H1 (cell line): ENCODE measurements around the gene FOXG1. TPM values are rescaled to one million over a fixed set of nuclear protein-coding genes. Genes with fewer than 3 reads are reported as not detected.

ENCODE experiments used
- CTCF ChIA-PET: fragments of 300-600 bp; sonication (Branson Sonifier 250); formaldehyde crosslinking; loops from one replicate; lab custom pipeline; 2021; ENCODE audit not compliant: partially characterized antibody; lab: Charles Lee
- POLR2A ChIA-PET: fragments of 300-600 bp; sonication (Branson Sonifier 250); formaldehyde crosslinking; loops from one replicate; lab custom pipeline; 2021; ENCODE audit warnings: inconsistent platforms; ENCODE audit not compliant: partially characterized antibody; lab: Charles Lee
- DNase-seq, 2 experiments: peaks; one replicate each; pipeline versions ENCODE4 v3.0.0 to v3.0.0-alpha.2; 2010 to 2022; ENCODE audit warnings: low spot score in 2 of 2, low read depth in 1 of 2, mixed read lengths in 1 of 2
- FAIRE-seq: peaks from 2 replicates; lab custom pipeline; 2011; peaks lifted over from hg19 to GRCh38; lab: Jason Lieb, UNC
- H2AFZ ChIP-seq: 2 replicates; pipeline ENCODE4 v1.8.1; 2012; ENCODE audit warnings: low read length, inconsistent platforms
- H2AK5ac ChIP-seq: 2 replicates; pipeline ENCODE4 v1.6.1; 2013; ENCODE audit warnings: low read depth, low read length
- H2BK120ac ChIP-seq: replicated peaks from 2 replicates; pipeline ENCODE3; 2013; ENCODE audit warnings: low read depth, low read length, inconsistent platforms
- H2BK12ac ChIP-seq: 2 replicates; pipeline ENCODE4 v1.6.1; 2013; ENCODE audit warnings: low read depth, low read length
- H2BK15ac ChIP-seq: 2 replicates; pipeline ENCODE4 v1.6.1; 2013; ENCODE audit warnings: low read length
- H2BK20ac ChIP-seq: 2 replicates; pipeline ENCODE4 v1.6.1; 2013; ENCODE audit warnings: low read length
- H2BK5ac ChIP-seq: 2 replicates; pipeline ENCODE4 v1.6.1; 2013; ENCODE audit warnings: low read depth, low read length
- H3K14ac ChIP-seq: 2 replicates; pipeline ENCODE4 v1.6.1; 2013; ENCODE audit warnings: inconsistent platforms; ENCODE audit not compliant: insufficient read length
- H3K18ac ChIP-seq: 2 replicates; pipeline ENCODE4 v1.6.1; 2013; ENCODE audit warnings: low read length; ENCODE audit errors: extremely low read depth
- H3K23ac ChIP-seq: 2 replicates; pipeline ENCODE4 v1.6.1; 2013; ENCODE audit warnings: inconsistent platforms; ENCODE audit not compliant: insufficient read length
- H3K23me2 ChIP-seq: 2 replicates; pipeline ENCODE4 v1.6.1; 2013; ENCODE audit warnings: low read depth, low read length
- H3K27ac ChIP-seq: 2 replicates; pipeline ENCODE4 v1.6.1; 2011; ENCODE audit warnings: low read depth, low read length, inconsistent platforms
- H3K27me3 ChIP-seq, 4 experiments: replicated peaks in 1 of 4; 1 replicate in 1 of 4; 2 replicates in 3 of 4; pipeline versions ENCODE4 v1.6.1 to v1.8.1; 2011 to 2013; ENCODE audit warnings: low read length in 3 of 4, mild to moderate bottlenecking in 3 of 4, inconsistent platforms in 2 of 4, mixed read lengths in 2 of 4, moderate library complexity in 1 of 4; ENCODE audit not compliant: control insufficient read depth in 3 of 4, insufficient read depth in 3 of 4; ENCODE audit errors: extremely low read depth in 1 of 4
- H3K36me3 ChIP-seq, 4 experiments: 2 replicates each; pipeline versions ENCODE4 v1.6.1 to v1.8.1; 2011 to 2013; ENCODE audit warnings: mild to moderate bottlenecking in 4 of 4, low read length in 3 of 4, moderate library complexity in 2 of 4, control low read depth in 1 of 4, inconsistent platforms in 1 of 4; ENCODE audit not compliant: insufficient read depth in 4 of 4, control insufficient read depth in 2 of 4
- H3K4ac ChIP-seq: replicated peaks from 2 replicates; pipeline ENCODE3; 2013; ENCODE audit warnings: low read length, low read depth, mixed read lengths, inconsistent platforms; ENCODE audit not compliant: insufficient read length
- H3K4me1 ChIP-seq, 4 experiments: replicated peaks in 1 of 4; 1 replicate in 1 of 4; 2 replicates in 3 of 4; pipeline versions ENCODE4 v1.6.1 to v1.8.1; 2011 to 2013; ENCODE audit warnings: low read length in 3 of 4, inconsistent platforms in 2 of 4, mixed read lengths in 1 of 4; ENCODE audit not compliant: insufficient read depth in 4 of 4, control insufficient read depth in 3 of 4
- H3K4me2 ChIP-seq, 2 experiments: 2 replicates each; pipeline versions ENCODE4 v1.6.1 to v1.8.1; 2011 to 2013; ENCODE audit warnings: low read depth in 2 of 2, low read length in 2 of 2, control low read depth in 1 of 2, inconsistent platforms in 1 of 2, mild to moderate bottlenecking in 1 of 2; ENCODE audit not compliant: insufficient read depth in 1 of 2
- H3K4me3 ChIP-seq, 4 experiments: fragments of 200-600, 300-600 bp in 1 of 4; sonication (generic), shearing (Covaris generic), sonication (Bioruptor Twin) in 1 of 4; 2 replicates each; pipeline versions ENCODE4 v1.5.1 to v1.8.1; 2011 to 2016; ENCODE audit warnings: low read length in 4 of 4, low read depth in 3 of 4, control low read depth in 2 of 4, inconsistent platforms in 2 of 4, mild to moderate bottlenecking in 2 of 4, mixed read lengths in 1 of 4, moderate library complexity in 1 of 4; ENCODE audit not compliant: insufficient read depth in 2 of 4; ENCODE audit errors: extremely low read depth in 1 of 4
- H3K56ac ChIP-seq: replicated peaks from 2 replicates; pipeline ENCODE3; 2013; ENCODE audit warnings: low read depth, mild to moderate bottlenecking, mixed read lengths, low read length, inconsistent platforms; ENCODE audit not compliant: insufficient read length
- H3K79me1 ChIP-seq: 2 replicates; pipeline ENCODE4 v1.6.1; 2013; ENCODE audit warnings: low read depth, low read length, control low read depth
- H3K79me2 ChIP-seq, 2 experiments: 2 replicates each; pipeline versions ENCODE4 v1.6.1 to v1.8.1; 2012 to 2013; ENCODE audit warnings: low read length in 2 of 2, mild to moderate bottlenecking in 2 of 2, inconsistent platforms in 1 of 2; ENCODE audit not compliant: insufficient read depth in 2 of 2, control insufficient read depth in 1 of 2
- H3K9ac ChIP-seq, 4 experiments: replicated peaks in 1 of 4; 1 replicate in 1 of 4; 2 replicates in 3 of 4; pipeline versions ENCODE4 v1.6.1 to v1.8.1; 2011 to 2013; ENCODE audit warnings: low read depth in 3 of 4, low read length in 3 of 4, control low read depth in 2 of 4, mild to moderate bottlenecking in 2 of 4, moderate library complexity in 2 of 4, inconsistent platforms in 1 of 4; ENCODE audit errors: extremely low read depth in 1 of 4
- H3K9me3 ChIP-seq, 2 experiments: 2 replicates each; pipeline versions ENCODE4 v1.6.1 to v1.8.1; 2012 to 2013; ENCODE audit warnings: mild to moderate bottlenecking in 2 of 2, moderate library complexity in 2 of 2, control low read depth in 1 of 2, inconsistent platforms in 1 of 2, low read depth in 1 of 2, low read length in 1 of 2, mixed read lengths in 1 of 2; ENCODE audit not compliant: insufficient read depth in 2 of 2
- H4K20me1 ChIP-seq, 2 experiments: replicated peaks in 1 of 2; 2 replicates each; pipeline versions ENCODE3 to v1.8.1; 2011 to 2013; ENCODE audit warnings: inconsistent platforms in 2 of 2, low read length in 2 of 2, mild to moderate bottlenecking in 1 of 2; ENCODE audit not compliant: insufficient read depth in 2 of 2, control insufficient read depth in 1 of 2
- H4K5ac ChIP-seq: 2 replicates; pipeline ENCODE4 v1.6.1; 2013; ENCODE audit warnings: low read length, low read depth, mixed read lengths, inconsistent platforms; ENCODE audit not compliant: insufficient read length
- H4K8ac ChIP-seq: 2 replicates; pipeline ENCODE4 v1.8.0; 2013; ENCODE audit warnings: mild to moderate bottlenecking, moderate library complexity, low read length, inconsistent platforms; ENCODE audit not compliant: insufficient read depth; ENCODE audit errors: extremely low read depth
- H4K91ac ChIP-seq: replicated peaks from 2 replicates; pipeline ENCODE3; 2013; ENCODE audit warnings: low read length, mixed read lengths, inconsistent platforms; ENCODE audit not compliant: insufficient read length
- CTCF ChIP-seq, 3 experiments: IDR thresholded peaks; 1 replicate in 2 of 3; 2 replicates in 1 of 3; pipeline versions ENCODE4 v1.5.1 to v1.6.1; 2011; ENCODE audit warnings: low read length in 3 of 3, mild to moderate bottlenecking in 3 of 3, inconsistent platforms in 2 of 3, low read depth in 1 of 3, moderate library complexity in 1 of 3; ENCODE audit not compliant: insufficient read depth in 1 of 3; ENCODE audit errors: control extremely low read depth in 1 of 3
- KDM1A ChIP-seq: fragments of 200-600, 300-600 bp; sonication (generic); IDR thresholded peaks from 2 replicates; pipeline ENCODE4 v1.7.1; 2016; ENCODE audit warnings: mild to moderate bottlenecking, low read length, borderline replicate concordance
- RAD21 ChIP-seq, 2 experiments: IDR thresholded peaks in 1 of 2; conservative IDR thresholded peaks in 1 of 2; 2 replicates each; pipeline ENCODE4 v1.6.1; 2011; ENCODE audit warnings: low read depth in 2 of 2, low read length in 2 of 2, improper control_type of control experiment in 1 of 2, inconsistent platforms in 1 of 2, mild to moderate bottlenecking in 1 of 2, moderate library complexity in 1 of 2
- WGBS, 2 experiments: shearing (Covaris generic) in 1 of 2; methylation state at CpG; one replicate each; pipeline versions ENCODE4 v1.1.6 to v1.1.7; 2013 to 2015; ENCODE audit warnings: low lambda C conversion rate in 2 of 2, mixed read lengths in 2 of 2, inconsistent platforms in 1 of 2, low coverage in 1 of 2, missing lambda C conversion rate in 1 of 2; ENCODE audit not compliant: insufficient replicate concordance in 2 of 2, insufficient coverage in 1 of 2, insufficient read length in 1 of 2; ENCODE audit errors: extremely low coverage in 1 of 2, missing lambda C conversion rate in 1 of 2; 5-methylcytosine and 5-hydroxymethylcytosine counted together
- polyA plus RNA-seq, 7 experiments: library from polyadenylated mRNA; depleted of rRNA in 3 of 7; stranded (reverse) in 5 of 7; unstranded in 2 of 7; fragments of >200 nt in 5 of 7; fragments of 200-250 nt in 2 of 7; gene quantifications; 1 replicate in 5 of 7; 2 replicates in 1 of 7; 4 replicates in 1 of 7; pipeline versions ENCODE4 v1.2.1 to v1.2.3, GENCODE V29; 2011 to 2013; ENCODE audit warnings: missing spikeins in 2 of 7, mixed read lengths in 2 of 7
- total RNA-seq: library from RNA; stranded (reverse); fragmentation: NEBNext Ultra II Directional; extraction: Animal tissue kit (Norgen Biotek cat#: 25700); gene quantifications from 2 replicates; pipeline ENCODE4 v1.2.1, GENCODE V29; 2021

Gene FOXG1
- total and polyA plus RNA-seq, 2 of the 8 experiments (the other 6 are each of a cell fraction or from before 2014, with no cell fraction given): 0.03 to 0.24 TPM

- H3K9me3 ChIP-seq: peaks cover 0 to 4% of the 10 kb centered on the region in 2 experiments; a peak in 1 of 4 replicates
- H3K4ac ChIP-seq: no peak overlapping the region
- DNase-seq (peak in 1 of 2 experiments; percentile 72), FAIRE-seq (peak; percentile 91)
- H2AK5ac ChIP-seq: no peak overlapping the region
- peaks cover 2% of the 10 kb centered on the region; the same call in 1 of the 2 replicates for H3K23me2 ChIP-seq
- no peak overlapping the region for H3K4me2 ChIP-seq
- H4K91ac ChIP-seq: no peak overlapping the region
- no peak overlapping the region for H3K23ac ChIP-seq
- H2AFZ ChIP-seq: no peak overlapping the region
- no peak overlapping the region for H3K4me3 ChIP-seq
- no peak overlapping the region for H2BK120ac ChIP-seq
- H2BK5ac ChIP-seq: no peak overlapping the region
- H4K8ac ChIP-seq: no peak overlapping the region
- no peaks in the 10 kb centered on the region for H3K79me2 ChIP-seq
- CTCF ChIA-PET: interaction anchor here (0.6 to 2.2 kb wide), 23 partner anchors 8 to 1694 kb away, joined by 3 to 13 read pairs (median 4); no protein-coding TSS in a partner anchor
- no peak overlapping the region for H2BK12ac ChIP-seq
- no peak overlapping the region for H4K5ac ChIP-seq
- POLR2A ChIA-PET: no interaction called here
- TF ChIP-seq CTCF (IDR thresholded peaks at IDR 0.05; ENCODE audit: control extremely low read depth in 1 of 3, insufficient read depth in 1 of 3, low read depth in 1 of 3, low read length in 3 of 3) (peak; percentile 51 to 94 (median 79)), KDM1A (no peak), RAD21 (IDR thresholded peaks at IDR 0.05 in 1 of 2, conservative IDR thresholded peaks at IDR 0.05 in 1 of 2; ENCODE audit: low read depth in 2 of 2, low read length in 2 of 2) (peak; percentile 71 to 82)
- no peak overlapping the region for H3K27ac ChIP-seq
- no peak overlapping the region for H3K56ac ChIP-seq
- no peak overlapping the region for H3K18ac ChIP-seq
- H2BK20ac ChIP-seq: no peak overlapping the region
- 0 out of 8 replicates have a peak, but pooled peaks cover 0 to 2% (median 0%) of the 10 kb centered on the region in 4 experiments for H3K36me3 ChIP-seq
- no peak overlapping the region for H3K14ac ChIP-seq
- peaks cover 18 to 23% (median 21%) of the 10 kb centered on the region in 4 experiments for H3K27me3 ChIP-seq
- H2BK15ac ChIP-seq: no peak overlapping the region
- 31% methylated on average over 5 of the region's 5 CpGs; no CpG with 5 or more reads in 1 of the 2 experiments for WGBS, 2 experiments
- H3K79me1 ChIP-seq: no peaks in the 10 kb centered on the region
- H3K9ac ChIP-seq: no peak overlapping the region
- H3K4me1 ChIP-seq: peaks cover 0 to 1% (median 0%) of the 10 kb centered on the region in 4 experiments; a peak in 3 of 7 replicates
- H4K20me1 ChIP-seq: peaks cover 2 to 3% of the 10 kb centered on the region in 2 experiments
Measured at GRCh38 chr14:28751467-28752058, 15.0 kb upstream of the FOXG1 start.
